Fibroblast of lung (primary cell): ENCODE data around the gene POP4.

ENCODE experiments used
- EZH2 ChIP-seq: IDR thresholded peaks from 2 replicates; pipeline ENCODE4 v1.5.1; 2012; ENCODE audit warnings: low read length, control low read depth, mild to moderate bottlenecking; ENCODE audit errors: missing control alignments
- TF ChIP-seq, protein P1 (sequence below), 2 donors: IDR thresholded peaks in 1 of 2; conservative IDR thresholded peaks in 1 of 2; 1 replicate in 1 of 2; 2 replicates in 1 of 2; pipeline ENCODE4 v1.5.1; 2011 to 2012; ENCODE audit warnings: low read length in 2 of 2, control low read depth in 1 of 2, inconsistent platforms in 1 of 2, low read depth in 1 of 2, mild to moderate bottlenecking in 1 of 2

- TF ChIP-seq, protein P1, sequence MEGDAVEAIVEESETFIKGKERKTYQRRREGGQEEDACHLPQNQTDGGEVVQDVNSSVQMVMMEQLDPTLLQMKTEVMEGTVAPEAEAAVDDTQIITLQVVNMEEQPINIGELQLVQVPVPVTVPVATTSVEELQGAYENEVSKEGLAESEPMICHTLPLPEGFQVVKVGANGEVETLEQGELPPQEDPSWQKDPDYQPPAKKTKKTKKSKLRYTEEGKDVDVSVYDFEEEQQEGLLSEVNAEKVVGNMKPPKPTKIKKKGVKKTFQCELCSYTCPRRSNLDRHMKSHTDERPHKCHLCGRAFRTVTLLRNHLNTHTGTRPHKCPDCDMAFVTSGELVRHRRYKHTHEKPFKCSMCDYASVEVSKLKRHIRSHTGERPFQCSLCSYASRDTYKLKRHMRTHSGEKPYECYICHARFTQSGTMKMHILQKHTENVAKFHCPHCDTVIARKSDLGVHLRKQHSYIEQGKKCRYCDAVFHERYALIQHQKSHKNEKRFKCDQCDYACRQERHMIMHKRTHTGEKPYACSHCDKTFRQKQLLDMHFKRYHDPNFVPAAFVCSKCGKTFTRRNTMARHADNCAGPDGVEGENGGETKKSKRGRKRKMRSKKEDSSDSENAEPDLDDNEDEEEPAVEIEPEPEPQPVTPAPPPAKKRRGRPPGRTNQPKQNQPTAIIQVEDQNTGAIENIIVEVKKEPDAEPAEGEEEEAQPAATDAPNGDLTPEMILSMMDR (conservative IDR thresholded peaks at IDR 0.05 in 1 of 2, IDR thresholded peaks at IDR 0.05 in 1 of 2; ENCODE audit: low read depth in 1 of 2, low read length in 2 of 2): no peak
- TF ChIP-seq EZH2: no peak
Measured at GRCh38 chr19:29618871-29619270, 12.8 kb downstream of the POP4 start.
